DND-41 (cell line): ENCODE data around the gene SBK3.
"Not testable (repeated sequence)": the region's sequence is repeated elsewhere in the genome, so short reads cannot be mapped to it uniquely, and the experiment has no call there.

Source experiments
- ATAC-seq: fragments of 200-7000 bp; cut with Tn5 transposase; 3 replicates; pipeline ENCODE4 v1.9.1; 2021; ENCODE audit warnings: low read depth; ENCODE audit not compliant: insufficient read depth
- DNase-seq: peaks from one replicate; pipeline ENCODE4 v3.0.0-alpha.2; 2020
- H2AFZ ChIP-seq: 2 replicates; pipeline ENCODE4 v1.6.0; 2012; ENCODE audit warnings: low read depth, low read length
- H3K27ac ChIP-seq: 2 replicates; pipeline ENCODE4 v1.5.1; 2012; ENCODE audit warnings: low read length, inconsistent platforms
- H3K27me3 ChIP-seq: fragments of 200-600 bp; sonication (generic); 2 replicates; pipeline ENCODE4 v1.6.0; 2012; ENCODE audit warnings: low read length, mild to moderate bottlenecking, inconsistent platforms; ENCODE audit not compliant: insufficient read depth, poor library complexity
- H3K36me3 ChIP-seq: 2 replicates; pipeline ENCODE4 v1.5.1; 2012; ENCODE audit warnings: low read length, inconsistent platforms; ENCODE audit not compliant: insufficient read depth
- H3K4me1 ChIP-seq: 2 replicates; pipeline ENCODE4 v1.5.1; 2012; ENCODE audit warnings: mild to moderate bottlenecking, low read length; ENCODE audit not compliant: insufficient read depth
- H3K4me2 ChIP-seq: 2 replicates; pipeline ENCODE4 v1.6.0; 2012; ENCODE audit warnings: mild to moderate bottlenecking, moderate library complexity, low read length, inconsistent platforms; ENCODE audit not compliant: insufficient read depth
- H3K4me3 ChIP-seq, 2 experiments: fragments of 200-600 bp in 1 of 2; shearing (Covaris generic) in 1 of 2; 2 replicates each; pipeline ENCODE4 v1.5.1; 2012 to 2016; ENCODE audit warnings: inconsistent platforms in 2 of 2, low read length in 2 of 2, mild to moderate bottlenecking in 2 of 2, low read depth in 1 of 2, moderate library complexity in 1 of 2
- H3K79me2 ChIP-seq: 2 replicates; pipeline ENCODE4 v1.6.0; 2012; ENCODE audit warnings: low read length, inconsistent platforms; ENCODE audit not compliant: insufficient read depth
- H3K9ac ChIP-seq: 2 replicates; pipeline ENCODE4 v1.6.0; 2012; ENCODE audit warnings: low read depth, mild to moderate bottlenecking, inconsistent platforms, low read length, moderate library complexity
- H3K9me3 ChIP-seq: 2 replicates; pipeline ENCODE4 v1.5.1; 2012; ENCODE audit warnings: low read length, moderate library complexity, mild to moderate bottlenecking, inconsistent platforms; ENCODE audit not compliant: insufficient read depth, severe bottlenecking
- H4K20me1 ChIP-seq: 2 replicates; pipeline ENCODE4 v1.6.0; 2012; ENCODE audit warnings: low read length; ENCODE audit not compliant: insufficient read depth
- EZH2 ChIP-seq: IDR thresholded peaks from 3 replicates; pipeline ENCODE4 v1.6.1; 2012; ENCODE audit warnings: borderline replicate concordance, low read depth, mild to moderate bottlenecking, moderate library complexity, low read length, inconsistent platforms; ENCODE audit not compliant: severe bottlenecking
- TF ChIP-seq, protein P1 (sequence below): IDR thresholded peaks from 2 replicates; pipeline ENCODE4 v1.5.1; 2012; ENCODE audit warnings: borderline replicate concordance, low read length, moderate library complexity, mild to moderate bottlenecking; ENCODE audit not compliant: poor library complexity, severe bottlenecking; ENCODE audit errors: extremely low read depth

The SBK3 gene

DNA sequence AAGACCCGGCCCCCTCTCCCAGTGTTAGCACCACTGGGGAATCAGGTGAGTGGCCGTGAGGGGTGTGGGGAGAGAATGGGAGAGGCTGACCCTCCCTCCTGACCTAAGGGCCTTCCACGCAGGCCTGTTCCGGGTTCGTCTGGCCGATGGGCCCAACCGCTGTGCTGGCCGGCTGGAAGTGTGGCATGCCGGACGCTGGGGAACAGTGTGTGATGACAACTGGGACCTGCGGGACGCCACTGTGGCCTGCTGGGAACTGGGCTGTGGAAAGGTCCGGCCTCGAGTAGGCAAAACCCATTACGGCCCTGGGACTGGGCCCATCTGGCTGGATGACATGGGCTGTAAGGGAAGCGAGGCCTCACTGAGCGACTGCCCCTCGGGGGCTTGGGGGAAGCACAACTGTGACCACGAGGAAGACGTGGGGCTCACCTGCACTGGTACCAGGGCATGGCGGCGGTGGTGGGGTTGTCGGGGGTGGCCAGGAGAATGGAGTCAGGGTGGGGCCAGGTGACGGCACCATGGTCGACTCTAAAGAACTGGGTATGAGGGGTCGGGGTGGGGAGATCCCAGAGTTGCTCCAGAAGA lies 44.9 kb downstream of the SBK3 start:
- H3K27me3 ChIP-seq: no peaks in the 10 kb centered on the region
- H3K4me3 ChIP-seq: no peak overlapping the region
- H4K20me1 ChIP-seq: no peaks in the 10 kb centered on the region
- H3K4me1 ChIP-seq: peaks cover 27% of the 10 kb centered on the region
- H3K4me2 ChIP-seq: no peak overlapping the region
- DNase-seq: no peak
- no peak overlapping the region for H2AFZ ChIP-seq
- TF ChIP-seq EZH2: no peak
- TF ChIP-seq, protein P1, sequence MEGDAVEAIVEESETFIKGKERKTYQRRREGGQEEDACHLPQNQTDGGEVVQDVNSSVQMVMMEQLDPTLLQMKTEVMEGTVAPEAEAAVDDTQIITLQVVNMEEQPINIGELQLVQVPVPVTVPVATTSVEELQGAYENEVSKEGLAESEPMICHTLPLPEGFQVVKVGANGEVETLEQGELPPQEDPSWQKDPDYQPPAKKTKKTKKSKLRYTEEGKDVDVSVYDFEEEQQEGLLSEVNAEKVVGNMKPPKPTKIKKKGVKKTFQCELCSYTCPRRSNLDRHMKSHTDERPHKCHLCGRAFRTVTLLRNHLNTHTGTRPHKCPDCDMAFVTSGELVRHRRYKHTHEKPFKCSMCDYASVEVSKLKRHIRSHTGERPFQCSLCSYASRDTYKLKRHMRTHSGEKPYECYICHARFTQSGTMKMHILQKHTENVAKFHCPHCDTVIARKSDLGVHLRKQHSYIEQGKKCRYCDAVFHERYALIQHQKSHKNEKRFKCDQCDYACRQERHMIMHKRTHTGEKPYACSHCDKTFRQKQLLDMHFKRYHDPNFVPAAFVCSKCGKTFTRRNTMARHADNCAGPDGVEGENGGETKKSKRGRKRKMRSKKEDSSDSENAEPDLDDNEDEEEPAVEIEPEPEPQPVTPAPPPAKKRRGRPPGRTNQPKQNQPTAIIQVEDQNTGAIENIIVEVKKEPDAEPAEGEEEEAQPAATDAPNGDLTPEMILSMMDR: no peak
- no peak for ATAC-seq
- H3K79me2 ChIP-seq: no peaks in the 10 kb centered on the region; the same call in 1 of the 2 replicates
- peaks cover 3% of the 10 kb centered on the region for H3K9me3 ChIP-seq
- no peak overlapping the region for H3K9ac ChIP-seq
- H3K27ac ChIP-seq: no peak overlapping the region
- no peaks in the 10 kb centered on the region; the same call in 1 of the 2 replicates for H3K36me3 ChIP-seq

DNA sequence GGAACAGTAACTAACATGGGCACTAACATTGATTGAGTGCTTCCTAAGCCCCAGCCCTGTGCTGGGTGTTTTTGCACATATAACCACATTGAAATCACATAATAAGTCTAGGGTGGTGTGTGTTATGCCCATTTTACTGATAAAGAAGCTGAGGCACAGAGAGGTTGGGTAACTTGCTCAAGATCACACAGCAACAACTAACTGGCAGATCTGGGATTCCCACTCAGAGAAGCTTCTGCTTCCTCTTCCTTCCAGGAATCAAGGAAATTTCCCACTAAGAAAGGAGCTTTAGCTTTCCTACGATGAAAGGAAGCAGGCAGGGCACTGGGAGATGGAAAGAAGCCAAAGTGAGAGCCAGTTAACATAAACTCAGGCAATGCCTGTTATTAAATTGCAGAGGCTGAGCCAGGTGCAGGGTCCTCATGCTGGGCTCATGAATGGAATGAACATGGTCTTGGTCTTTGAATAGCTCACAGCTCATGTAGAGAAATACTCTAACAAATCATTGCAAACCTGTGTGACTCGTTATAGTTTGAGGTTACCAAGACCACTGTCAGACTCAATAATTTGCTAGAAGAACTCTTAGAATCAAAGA lies 47.0 kb downstream of the SBK3 start:
- peaks cover 3% of the 10 kb centered on the region for H3K9me3 ChIP-seq
- no peaks in the 10 kb centered on the region; the same call in 1 of the 2 replicates for H3K36me3 ChIP-seq
- H3K9ac ChIP-seq: no peak overlapping the region
- ATAC-seq (no peak), DNase-seq (no peak)
- no peak overlapping the region for H3K4me3 ChIP-seq
- H3K4me2 ChIP-seq: no peak overlapping the region
- no peaks in the 10 kb centered on the region for H3K27me3 ChIP-seq
- peaks cover 13% of the 10 kb centered on the region for H3K4me1 ChIP-seq
- H4K20me1 ChIP-seq: no peaks in the 10 kb centered on the region; the same call in 1 of the 2 replicates
- H3K79me2 ChIP-seq: no peaks in the 10 kb centered on the region; the same call in 1 of the 2 replicates
- no peak overlapping the region for H2AFZ ChIP-seq
- no peak for TF ChIP-seq EZH2
- TF ChIP-seq, protein P1: no peak
- no peak overlapping the region for H3K27ac ChIP-seq

DNA sequence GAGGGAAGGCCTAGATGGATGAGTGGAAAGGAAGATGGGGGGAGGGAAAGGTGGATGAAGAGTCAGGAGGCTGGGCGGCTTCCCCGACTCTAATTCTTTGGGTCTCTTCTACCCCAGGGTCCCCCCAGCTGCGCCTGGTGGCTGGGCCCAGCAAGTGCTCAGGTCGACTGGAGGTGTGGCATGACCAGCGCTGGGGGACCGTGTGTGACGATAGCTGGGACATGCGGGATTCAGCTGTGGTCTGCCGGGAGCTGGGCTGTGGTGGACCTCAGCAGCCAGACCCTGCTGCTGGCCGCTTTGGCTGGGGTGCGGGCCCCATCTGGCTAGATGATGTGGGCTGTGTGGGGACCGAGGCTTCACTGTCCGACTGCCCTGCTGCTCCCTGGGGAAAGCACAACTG lies 47.6 kb downstream of the SBK3 start:
- H3K27ac ChIP-seq: no peak overlapping the region
- no peak overlapping the region for H2AFZ ChIP-seq
- H3K4me1 ChIP-seq: 0 out of 2 replicates have a peak, but pooled peaks cover 8% of the 10 kb centered on the region
- no peaks in the 10 kb centered on the region for H3K27me3 ChIP-seq
- H3K4me2 ChIP-seq: no peak overlapping the region
- DNase-seq: no peak
- no peaks in the 10 kb centered on the region; the same call in 1 of the 2 replicates for H4K20me1 ChIP-seq
- no peaks in the 10 kb centered on the region for H3K9me3 ChIP-seq
- no peaks in the 10 kb centered on the region for H3K36me3 ChIP-seq
- H3K79me2 ChIP-seq: no peaks in the 10 kb centered on the region
- no peak overlapping the region for H3K9ac ChIP-seq
- TF ChIP-seq, protein P1: no peak
- no peak for TF ChIP-seq EZH2
- ATAC-seq: no peak
- no peak overlapping the region for H3K4me3 ChIP-seq

DNA sequence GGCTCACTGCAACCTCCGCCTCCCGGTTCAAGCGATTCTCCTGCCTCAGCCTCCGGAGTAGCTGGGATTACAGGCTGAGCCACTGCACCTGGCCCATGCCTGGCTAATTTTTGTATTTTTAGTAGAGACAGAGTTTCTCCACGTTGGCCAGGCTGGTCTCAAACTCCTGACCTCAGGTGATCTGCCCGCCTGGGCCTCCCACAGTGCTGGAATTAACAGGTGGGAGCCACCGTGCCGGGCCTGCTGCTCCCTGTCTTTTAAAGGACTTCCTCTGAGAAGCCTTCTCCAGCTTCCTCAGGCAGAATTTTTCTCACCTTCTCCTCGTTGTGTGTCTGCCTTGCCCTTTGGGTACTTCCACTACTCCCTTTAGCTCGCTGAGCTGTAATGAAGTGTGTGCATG lies 48.5 kb downstream of the SBK3 start:
- not testable (repeated sequence) for H3K9ac ChIP-seq, H3K4me2 ChIP-seq, H3K4me1 ChIP-seq, DNase-seq, H3K79me2 ChIP-seq, H4K20me1 ChIP-seq, H3K9me3 ChIP-seq, H3K4me3 ChIP-seq, H3K27me3 ChIP-seq, ATAC-seq, H2AFZ ChIP-seq, H3K36me3 ChIP-seq, H3K27ac ChIP-seq
